Glutamatergic neuron (in vitro differentiated cells): ENCODE measurements around the gene AGPAT3. TPM values are rescaled to one million over a fixed set of nuclear protein-coding genes. Genes with fewer than 3 reads are reported as not detected.

Experiments
- DNase-seq: peaks from one replicate; pipeline ENCODE4 v3.0.0; 2022
- H3K27ac Mint-ChIP-seq: one replicate; pipeline ENCODE4 v1.8.0; 2020; ENCODE audit warnings: mild to moderate bottlenecking, mixed read lengths, inconsistent platforms; ENCODE audit not compliant: unreplicated experiment
- H3K27me3 Mint-ChIP-seq: one replicate; pipeline ENCODE4 v1.8.0; 2020; ENCODE audit warnings: mild to moderate bottlenecking, moderate library complexity, mixed read lengths, inconsistent platforms; ENCODE audit not compliant: unreplicated experiment
- H3K36me3 Mint-ChIP-seq: one replicate; pipeline ENCODE4 v1.8.0; 2020; ENCODE audit warnings: mild to moderate bottlenecking, mixed read lengths, inconsistent platforms; ENCODE audit not compliant: unreplicated experiment
- H3K4me1 Mint-ChIP-seq: one replicate; pipeline ENCODE4 v1.8.0; 2020; ENCODE audit warnings: mild to moderate bottlenecking, low read depth, mixed read lengths, inconsistent platforms; ENCODE audit not compliant: unreplicated experiment
- H3K4me3 Mint-ChIP-seq: one replicate; pipeline ENCODE4 v1.8.0; 2020; ENCODE audit warnings: mild to moderate bottlenecking, mixed read lengths, inconsistent platforms; ENCODE audit not compliant: unreplicated experiment
- H3K9me3 Mint-ChIP-seq: one replicate; pipeline ENCODE4 v1.8.0; 2020; ENCODE audit warnings: mild to moderate bottlenecking, moderate library complexity, mixed read lengths, inconsistent platforms; ENCODE audit not compliant: unreplicated experiment
- total RNA-seq: library from RNA; stranded (reverse); fragmentation: NEBNext Ultra II Directional; extraction: Animal tissue kit (Norgen Biotek cat#: 25700); gene quantifications from one replicate; pipeline ENCODE4 v1.2.1, GENCODE V29; 2021; ENCODE audit not compliant: unreplicated experiment
- TF ChIP-seq, protein P1 (sequence below): fragments of 200-600 bp; sonication (generic); IDR thresholded peaks from one replicate; pipeline ENCODE4 v1.5.0; 2021; ENCODE audit not compliant: partially characterized antibody, unreplicated experiment

AGPAT3 gene
- total RNA-seq, 1 donor from 2014 or later, result 12.6 TPM

DNA sequence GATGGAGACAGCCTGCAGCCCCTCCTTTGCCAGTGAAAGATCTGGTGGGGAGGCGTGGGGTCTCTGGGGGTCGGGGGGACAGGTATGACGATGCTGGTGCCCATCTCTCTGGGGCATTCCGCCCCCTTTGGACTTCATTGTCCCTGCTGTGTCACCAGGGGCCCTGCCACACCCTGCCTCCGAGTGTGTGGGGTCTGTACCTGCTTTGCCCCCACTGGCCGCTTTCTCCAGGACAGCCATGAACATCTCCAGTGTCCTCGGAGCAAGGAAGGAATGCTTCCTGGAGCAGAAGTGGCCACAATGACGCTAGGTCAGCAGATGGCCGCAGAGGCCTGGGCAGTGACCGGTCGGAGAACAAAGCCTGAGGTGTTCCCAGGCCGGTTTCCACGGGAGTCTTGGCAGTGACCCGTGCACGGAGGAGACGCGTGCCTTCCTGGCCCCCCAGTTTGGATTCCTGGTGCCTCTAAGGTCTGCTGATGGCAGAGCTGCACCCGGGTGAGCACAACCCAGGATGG lies 128.5 kb downstream of the AGPAT3 start:
- Mint-ChIP-seq H3K9me3 (peaks cover 2% of the 10 kb centered on the region), H3K27me3 (peaks cover 1% of the 10 kb centered on the region), H3K27ac (no peak overlapping the region), H3K4me1 (no peaks in the 10 kb centered on the region), H3K36me3 (no peaks in the 10 kb centered on the region), H3K4me3 (no peak overlapping the region)
- DNase-seq, result no peak
- TF ChIP-seq, protein P1, sequence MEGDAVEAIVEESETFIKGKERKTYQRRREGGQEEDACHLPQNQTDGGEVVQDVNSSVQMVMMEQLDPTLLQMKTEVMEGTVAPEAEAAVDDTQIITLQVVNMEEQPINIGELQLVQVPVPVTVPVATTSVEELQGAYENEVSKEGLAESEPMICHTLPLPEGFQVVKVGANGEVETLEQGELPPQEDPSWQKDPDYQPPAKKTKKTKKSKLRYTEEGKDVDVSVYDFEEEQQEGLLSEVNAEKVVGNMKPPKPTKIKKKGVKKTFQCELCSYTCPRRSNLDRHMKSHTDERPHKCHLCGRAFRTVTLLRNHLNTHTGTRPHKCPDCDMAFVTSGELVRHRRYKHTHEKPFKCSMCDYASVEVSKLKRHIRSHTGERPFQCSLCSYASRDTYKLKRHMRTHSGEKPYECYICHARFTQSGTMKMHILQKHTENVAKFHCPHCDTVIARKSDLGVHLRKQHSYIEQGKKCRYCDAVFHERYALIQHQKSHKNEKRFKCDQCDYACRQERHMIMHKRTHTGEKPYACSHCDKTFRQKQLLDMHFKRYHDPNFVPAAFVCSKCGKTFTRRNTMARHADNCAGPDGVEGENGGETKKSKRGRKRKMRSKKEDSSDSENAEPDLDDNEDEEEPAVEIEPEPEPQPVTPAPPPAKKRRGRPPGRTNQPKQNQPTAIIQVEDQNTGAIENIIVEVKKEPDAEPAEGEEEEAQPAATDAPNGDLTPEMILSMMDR, result no peak

- H3K4me1 Mint-ChIP-seq, result no peaks in the 10 kb centered on the region
- peaks cover 1% of the 10 kb centered on the region for H3K27me3 Mint-ChIP-seq
- TF ChIP-seq, protein P1, result no peak
- DNase-seq, result no peak
- H3K27ac Mint-ChIP-seq, result no peak overlapping the region
- no peak overlapping the region for H3K4me3 Mint-ChIP-seq
- peaks cover 2% of the 10 kb centered on the region for H3K9me3 Mint-ChIP-seq
- H3K36me3 Mint-ChIP-seq, result no peaks in the 10 kb centered on the region
Measured at GRCh38 chr21:43994085-43994484, 129.1 kb downstream of the AGPAT3 start.

GRCh38 chr21:43994646-43995045 lies 129.6 kb downstream of the AGPAT3 start:
- peaks cover 2% of the 10 kb centered on the region for H3K9me3 Mint-ChIP-seq
- DNase-seq, result no peak
- no peak overlapping the region for H3K4me3 Mint-ChIP-seq
- H3K36me3 Mint-ChIP-seq, result no peaks in the 10 kb centered on the region
- TF ChIP-seq, protein P1, result no peak
- H3K27ac Mint-ChIP-seq, result no peak overlapping the region
- H3K4me1 Mint-ChIP-seq, result no peaks in the 10 kb centered on the region
- peaks cover 1% of the 10 kb centered on the region for H3K27me3 Mint-ChIP-seq

DNA sequence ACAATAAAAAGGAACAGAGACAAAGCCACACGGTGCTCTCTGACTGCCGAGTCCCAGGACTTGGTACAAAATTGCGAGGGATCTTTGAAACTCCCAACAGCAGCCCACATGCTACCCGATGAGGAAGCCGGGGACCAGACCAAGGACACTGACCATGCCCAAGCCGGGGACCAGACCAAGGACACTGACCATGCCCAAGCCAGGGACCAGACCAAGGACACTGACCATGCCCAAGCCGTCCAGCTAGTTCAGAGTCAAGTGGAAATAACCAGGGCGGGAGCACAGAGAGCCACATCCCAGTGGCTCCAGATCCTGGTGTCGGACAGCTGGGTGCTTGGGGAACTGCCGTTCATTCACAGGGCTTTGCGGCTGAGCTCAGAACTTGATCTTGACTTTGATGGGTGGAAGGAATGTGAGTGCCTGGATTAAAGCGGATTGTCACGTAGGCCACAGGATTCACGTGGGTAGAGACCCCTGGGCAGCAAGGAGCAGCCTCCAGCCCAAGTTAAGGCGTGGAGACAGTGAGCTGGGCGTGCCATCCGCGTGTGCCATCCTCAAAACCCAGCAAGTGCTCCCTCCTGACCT lies 130.6 kb downstream of the AGPAT3 start:
- TF ChIP-seq, protein P1, result no peak
- Mint-ChIP-seq H3K4me1 (no peaks in the 10 kb centered on the region), H3K4me3 (no peak overlapping the region), H3K9me3 (peaks cover 2% of the 10 kb centered on the region), H3K36me3 (no peaks in the 10 kb centered on the region), H3K27ac (no peak overlapping the region), H3K27me3 (peaks cover 4% of the 10 kb centered on the region)
- no peak for DNase-seq
